ENCODE data around the gene TMEM138.

TMEM138 gene

GRCh38 chr11:61361741-61362541 is at the start of gene TMEM138, which contains the start of gene CYB561A3:
Gene TMEM138 (plus strand): TSS chr11:61362374. CDS start chr11:61364391, 2,017 bp downstream.
Gene CYB561A3 (minus strand): TSS chr11:61361882. CDS start chr11:61356713, 5,169 bp downstream.
- peak; percentile 88 for TF ChIP-seq ZFX (IDR thresholded peaks at IDR 0.05)
- TF ChIP-seq CTCF (conservative IDR thresholded peaks at IDR 0.05) = no peak
- peak within 1 kb of the TSS; percentile 93 for H3K27ac ChIP-seq

GRCh38 chr11:61315260-61315659 is 46.9 kb upstream of the TMEM138 start:
- TF ChIP-seq ZFX (IDR thresholded peaks at IDR 0.05) = no peak
- no peak for TF ChIP-seq CTCF (conservative IDR thresholded peaks at IDR 0.05)
- no peak overlapping the region for H3K27ac ChIP-seq

- peak overlapping the region; percentile 48; the same call in 1 of the 2 replicates for H3K27ac ChIP-seq
- TF ChIP-seq ZFX (IDR thresholded peaks at IDR 0.05) = no peak
These were observed 36.3 kb upstream of the TMEM138 start for GRCh38 chr11:61325649-61326414.

GRCh38 chr11:61327669-61328071 is 34.5 kb upstream of the TMEM138 start:
- TF ChIP-seq ZFX (IDR thresholded peaks at IDR 0.05) (no peak), CTCF (conservative IDR thresholded peaks at IDR 0.05) (no peak)
- H3K27ac ChIP-seq = no peak overlapping the region

- TF ChIP-seq CTCF (conservative IDR thresholded peaks at IDR 0.05) (no peak), ZFX (IDR thresholded peaks at IDR 0.05) (no peak)
- no peak overlapping the region for H3K27ac ChIP-seq
These were observed 33.8 kb upstream of the TMEM138 start for GRCh38 chr11:61328351-61328750.

- no peak overlapping the region for H3K27ac ChIP-seq
- TF ChIP-seq CTCF (conservative IDR thresholded peaks at IDR 0.05) (no peak), ZFX (IDR thresholded peaks at IDR 0.05) (no peak)
These were observed 32.3 kb upstream of the TMEM138 start for GRCh38 chr11:61329871-61330270.

- no peak overlapping the region for H3K27ac ChIP-seq
- TF ChIP-seq ZFX (IDR thresholded peaks at IDR 0.05) (no peak), CTCF (conservative IDR thresholded peaks at IDR 0.05) (no peak)
These were observed 30.5 kb upstream of the TMEM138 start for GRCh38 chr11:61331651-61332050.
